SIG-M5 (cell line): ENCODE results near the gene LRRN2.

ENCODE experiments used
- DNase-seq: peaks from one replicate; lab custom pipeline; 2025; lab: John Stamatoyannopoulos, UW

LRRN2 gene

DNA sequence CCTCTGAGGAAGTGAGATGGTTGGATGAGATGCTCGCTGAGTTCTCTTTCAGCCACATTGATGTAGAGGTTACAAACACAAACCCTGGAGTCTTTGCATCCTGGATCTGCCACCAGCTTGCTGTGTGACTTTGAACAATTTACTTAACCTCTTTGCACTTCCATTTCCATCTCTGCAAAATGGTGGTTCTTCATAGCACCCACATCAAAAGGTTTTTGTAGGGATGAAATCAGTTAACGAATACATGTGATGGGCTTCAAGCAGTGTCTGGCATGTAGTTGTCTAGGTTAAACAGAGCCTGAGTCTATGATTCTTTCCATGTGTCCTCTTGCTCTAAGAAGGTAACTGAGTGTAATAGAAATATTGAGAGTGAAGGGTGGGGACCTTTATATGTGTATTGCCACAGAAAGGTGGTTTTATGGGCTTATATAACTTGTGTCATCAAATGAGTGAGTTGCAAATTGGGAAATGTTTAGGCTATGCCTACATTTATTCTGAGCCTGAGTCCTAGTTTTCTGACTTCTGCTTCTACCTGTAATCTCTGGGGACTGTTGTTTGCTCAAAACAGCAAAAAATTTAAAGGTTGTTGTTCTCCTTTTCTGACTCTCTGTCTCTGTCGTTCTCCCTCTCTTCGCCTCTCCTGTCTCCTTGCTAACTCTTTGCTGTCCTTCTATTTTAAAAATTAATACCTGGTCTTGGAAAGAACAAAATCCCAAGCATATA lies 27.3 kb upstream of the LRRN2 start:
- no peak for DNase-seq

DNA sequence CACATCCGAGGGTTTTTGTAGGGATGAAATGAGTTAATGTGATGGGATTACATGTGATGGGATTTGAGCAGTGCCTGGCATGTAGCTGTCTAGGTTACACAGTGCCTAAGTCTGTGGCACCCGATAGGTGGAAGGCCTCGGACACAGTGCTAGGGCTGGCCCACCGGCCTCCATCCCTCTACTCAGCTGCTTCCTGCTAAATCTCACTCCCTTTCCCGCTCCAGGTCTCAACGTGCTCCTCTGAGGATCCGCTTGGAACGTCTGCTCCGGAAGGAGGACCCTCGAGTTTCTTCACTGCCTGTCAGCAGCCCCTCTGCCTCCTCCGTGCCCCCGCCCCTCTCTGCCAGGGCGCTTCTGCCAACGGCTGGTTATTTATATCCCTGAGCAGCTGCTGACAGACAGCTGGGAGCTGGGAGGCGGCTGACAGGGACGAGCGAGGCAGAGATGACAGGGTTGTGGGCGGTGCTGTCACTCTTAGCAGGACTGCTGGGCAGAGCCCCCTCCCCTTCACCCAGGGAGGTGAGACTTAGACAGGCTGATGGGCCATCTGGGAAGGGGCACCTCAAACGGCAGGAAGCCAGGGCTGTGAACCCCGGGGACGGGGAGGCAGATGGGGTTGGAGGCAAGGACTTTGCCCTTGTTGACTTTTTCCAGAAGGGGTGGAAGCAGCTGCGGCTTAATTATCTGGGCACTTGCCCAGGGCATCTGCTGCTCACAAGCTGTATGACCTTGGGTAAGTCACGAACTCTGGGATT lies 26.6 kb upstream of the LRRN2 start:
- DNase-seq: no peak

DNA sequence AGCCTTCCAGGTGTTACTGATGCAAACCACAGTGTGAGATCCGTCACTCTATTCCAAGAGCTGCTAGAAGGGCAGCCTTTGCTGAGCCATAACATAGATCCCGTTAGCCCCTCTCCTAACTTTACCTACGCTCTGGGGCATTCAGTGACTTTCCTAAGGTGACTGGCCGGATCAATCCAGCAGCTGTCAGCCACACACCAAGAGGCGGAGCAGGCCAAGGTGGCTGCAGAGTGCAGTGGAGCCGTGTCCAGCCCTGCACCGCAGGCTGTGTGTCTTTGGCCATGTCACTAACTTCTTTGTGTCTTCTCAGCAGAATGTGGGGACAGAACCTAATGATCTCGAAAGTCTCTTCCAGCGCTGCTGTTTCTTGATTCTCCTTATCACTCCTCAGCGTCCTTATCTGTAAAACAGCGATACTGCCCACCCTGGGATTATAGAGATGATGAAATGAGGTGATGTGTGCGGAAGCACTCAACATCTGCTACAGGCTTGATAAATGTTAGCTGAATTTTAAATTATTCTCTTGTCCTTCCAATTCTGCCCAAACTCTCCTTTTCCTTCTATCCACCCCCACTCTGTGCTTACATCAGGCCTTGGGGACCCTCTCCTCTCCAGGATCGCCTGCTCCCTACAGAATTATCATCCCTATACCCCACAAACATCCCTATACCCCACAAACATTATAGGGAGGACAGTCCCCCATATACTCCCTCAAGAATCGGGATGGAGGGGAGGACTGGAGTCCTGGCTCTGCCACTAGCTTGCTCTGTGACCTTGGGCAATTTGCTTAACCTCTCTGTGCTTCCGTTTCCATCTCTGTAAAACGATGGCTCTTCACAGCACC lies 25.8 kb upstream of the LRRN2 start:
- DNase-seq: no peak

DNA sequence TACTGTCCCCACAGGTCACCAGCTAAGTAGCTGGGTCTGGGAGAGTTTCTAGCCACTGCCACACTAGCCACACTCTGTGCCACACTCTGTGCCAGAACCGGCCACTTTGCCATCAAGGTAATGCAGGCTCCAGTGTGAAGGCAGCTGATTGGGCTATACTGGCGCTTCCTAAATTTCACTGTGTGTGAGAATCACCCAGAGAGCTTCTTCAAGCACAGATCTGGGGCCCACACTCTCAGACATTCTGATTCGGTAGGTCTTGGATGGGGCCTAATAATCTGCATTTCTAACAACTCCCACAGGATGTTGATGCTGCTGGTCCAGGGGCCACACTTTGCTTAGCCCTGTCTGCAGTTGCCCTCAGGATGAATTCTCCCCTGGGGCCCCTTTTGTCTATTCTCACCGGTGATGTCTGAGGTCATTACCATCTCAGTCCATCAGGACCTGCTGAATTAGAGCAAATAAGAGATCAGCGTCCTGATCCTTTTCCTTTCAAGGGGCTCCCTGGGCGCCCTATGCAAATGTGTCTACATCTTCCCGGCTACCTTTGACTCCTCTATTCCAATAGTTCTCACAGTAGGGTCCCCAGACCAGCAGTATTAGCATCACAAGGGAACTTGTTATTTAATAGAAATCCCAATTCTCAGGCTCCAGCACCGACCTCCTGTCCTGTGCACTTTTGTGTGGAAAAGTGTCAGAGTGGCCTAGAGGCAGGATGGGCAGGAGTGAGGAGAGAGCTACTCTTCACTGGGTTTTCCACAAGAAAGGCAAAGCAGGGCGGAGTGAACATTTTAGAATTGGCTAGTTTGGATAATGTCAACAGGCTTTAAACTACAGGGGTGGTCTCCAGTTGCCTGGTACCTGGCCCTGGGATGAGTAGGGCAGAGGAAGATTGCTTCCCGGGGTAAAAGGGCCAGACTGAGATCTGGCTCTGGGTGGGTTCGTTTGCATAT lies 24.7 kb upstream of the LRRN2 start:
- no peak for DNase-seq

DNA sequence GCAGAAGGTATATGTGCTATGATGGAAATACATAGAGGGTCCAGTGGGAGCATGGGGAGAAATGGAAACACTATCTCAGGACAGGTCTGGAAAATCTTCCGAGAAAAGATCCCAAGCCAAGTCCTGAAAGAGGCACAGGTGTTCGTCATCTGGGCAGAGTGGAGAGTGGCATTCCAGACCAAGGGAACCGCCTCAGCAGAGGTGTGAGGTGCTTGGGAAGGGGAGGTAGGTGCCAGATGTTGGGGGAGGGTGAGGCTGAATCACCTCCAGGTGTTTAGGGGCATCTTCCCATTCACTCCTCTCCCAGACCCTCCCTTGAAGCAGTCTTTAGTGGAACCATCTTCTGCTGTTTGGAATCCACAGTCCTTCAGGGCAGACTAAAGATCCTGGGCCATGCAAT lies 23.5 kb upstream of the LRRN2 start:
- DNase-seq: no peak

DNA sequence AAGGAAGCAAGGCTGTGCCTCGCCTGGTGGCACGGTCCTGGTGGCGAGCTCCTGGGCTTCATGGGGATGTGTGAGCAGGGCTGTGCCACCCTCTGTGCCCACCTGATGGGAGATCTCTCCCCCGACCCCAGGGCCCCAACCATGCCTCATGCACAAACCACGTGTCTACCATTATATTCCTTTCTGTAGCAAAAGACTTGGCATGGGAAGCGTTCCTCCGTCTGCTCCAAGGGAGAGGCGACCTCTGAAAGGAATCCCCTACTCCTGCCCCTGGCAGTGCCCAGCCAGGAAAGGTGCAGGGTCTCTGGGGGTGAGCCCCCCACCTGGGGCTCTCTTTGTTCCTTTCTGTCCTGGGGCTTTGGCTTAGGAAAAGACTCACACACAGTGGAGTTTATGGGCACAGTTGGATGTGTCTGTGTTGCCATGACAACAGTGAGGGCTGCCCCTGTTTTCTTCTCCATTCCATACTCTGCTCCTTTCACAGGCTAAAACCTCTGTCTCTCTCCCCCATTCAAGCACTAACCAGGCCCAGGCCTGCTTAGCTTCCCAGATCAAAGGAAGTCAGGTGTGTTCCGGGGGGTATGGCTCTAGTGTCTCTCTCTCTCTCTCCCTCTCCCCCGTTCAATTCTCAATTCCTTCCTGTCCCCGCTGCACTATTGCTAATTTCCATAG lies 21.4 kb upstream of the LRRN2 start:
- DNase-seq: no peak

DNA sequence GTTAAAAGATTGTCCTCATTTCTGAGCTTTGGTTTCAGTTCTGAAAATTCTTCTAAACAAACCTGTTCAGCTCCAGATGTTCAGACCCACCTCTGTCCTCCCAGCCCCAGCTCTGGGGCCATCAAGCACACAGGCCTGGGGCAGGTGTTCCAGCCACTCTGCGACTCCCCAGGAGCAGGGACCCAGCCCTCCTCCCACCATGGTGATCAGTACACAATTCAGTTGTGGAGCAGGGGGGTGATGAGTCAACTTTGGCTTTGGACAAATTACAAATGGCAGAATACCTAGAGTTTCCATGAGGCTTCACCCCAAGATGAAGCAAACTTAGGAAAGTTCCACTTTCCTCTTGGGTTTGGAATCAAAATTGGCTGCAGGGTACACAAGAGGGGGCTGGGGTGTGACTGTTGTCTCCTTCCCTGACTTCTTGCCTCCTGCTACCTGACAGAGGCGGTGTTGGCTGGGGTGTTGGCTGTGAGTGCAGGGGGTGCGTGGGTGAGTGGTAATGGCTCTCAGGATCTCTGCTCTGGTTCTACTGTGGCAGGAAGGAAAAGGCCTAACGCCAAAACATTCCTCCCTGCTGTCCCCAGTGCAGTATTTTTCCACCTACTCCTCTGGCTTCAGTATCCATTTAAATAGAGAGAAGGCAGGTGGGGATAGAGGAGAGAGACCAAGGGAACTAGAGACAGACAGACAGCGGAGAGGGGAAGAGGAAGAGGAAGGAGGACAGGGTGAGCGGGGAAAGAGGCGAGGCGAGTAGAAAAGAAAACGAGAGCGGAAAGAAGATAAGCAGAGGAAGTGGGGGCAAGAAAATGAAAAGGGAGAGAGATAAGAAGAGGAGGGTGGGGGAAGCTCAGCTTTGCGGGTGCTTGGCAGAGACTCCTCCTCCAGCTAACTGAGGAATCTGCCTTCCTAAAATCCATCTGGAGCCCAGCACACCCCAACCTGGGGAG lies 20.6 kb upstream of the LRRN2 start:
- DNase-seq: no peak

DNA sequence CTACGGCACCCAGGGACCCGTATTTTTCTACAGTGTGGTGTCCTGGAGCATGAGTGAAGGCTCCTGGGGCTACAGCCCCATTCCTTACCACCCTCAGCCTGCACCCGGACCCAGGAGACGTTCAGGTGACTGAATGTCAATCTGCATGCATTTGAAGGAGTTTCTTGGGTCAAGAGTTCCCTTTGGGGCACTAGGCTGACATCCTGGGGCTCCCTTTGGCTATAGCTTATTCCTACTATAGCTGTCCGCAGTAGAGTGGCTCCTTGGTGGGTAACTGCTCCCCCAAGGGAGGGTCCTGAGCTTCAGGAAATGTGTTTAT lies 19.9 kb upstream of the LRRN2 start:
- no peak for DNase-seq

DNA sequence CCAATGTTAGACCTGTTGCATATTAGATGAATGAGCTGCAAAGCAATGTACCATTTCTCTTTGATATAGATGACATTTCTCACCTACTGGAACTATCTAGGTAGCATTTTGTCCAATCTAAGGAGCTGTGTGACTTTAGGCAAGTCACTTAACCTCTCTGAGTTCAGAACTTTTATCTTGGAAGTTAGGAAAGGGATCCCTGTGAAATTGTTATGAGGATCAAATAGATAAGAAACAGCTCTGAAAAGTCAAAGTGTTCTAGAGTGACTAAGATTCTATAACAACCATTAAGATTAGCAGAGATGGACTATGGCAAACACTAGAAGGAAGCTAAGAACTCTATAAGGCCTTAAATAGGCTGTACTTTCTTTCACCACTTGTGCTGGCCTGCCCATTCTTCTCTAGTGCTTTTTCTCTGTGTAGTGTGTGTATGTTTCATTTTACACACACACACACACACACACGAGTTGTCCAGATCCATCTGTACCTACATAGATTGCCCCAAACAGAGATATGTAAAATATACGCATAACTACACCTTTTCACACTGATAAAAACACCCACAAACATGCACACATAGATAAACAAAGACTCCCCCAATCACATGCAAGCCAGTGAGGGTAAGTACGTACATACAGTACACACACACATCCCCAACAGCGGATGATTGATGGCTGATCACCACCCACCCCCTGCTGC lies 19.4 kb upstream of the LRRN2 start:
- DNase-seq: no peak

DNA sequence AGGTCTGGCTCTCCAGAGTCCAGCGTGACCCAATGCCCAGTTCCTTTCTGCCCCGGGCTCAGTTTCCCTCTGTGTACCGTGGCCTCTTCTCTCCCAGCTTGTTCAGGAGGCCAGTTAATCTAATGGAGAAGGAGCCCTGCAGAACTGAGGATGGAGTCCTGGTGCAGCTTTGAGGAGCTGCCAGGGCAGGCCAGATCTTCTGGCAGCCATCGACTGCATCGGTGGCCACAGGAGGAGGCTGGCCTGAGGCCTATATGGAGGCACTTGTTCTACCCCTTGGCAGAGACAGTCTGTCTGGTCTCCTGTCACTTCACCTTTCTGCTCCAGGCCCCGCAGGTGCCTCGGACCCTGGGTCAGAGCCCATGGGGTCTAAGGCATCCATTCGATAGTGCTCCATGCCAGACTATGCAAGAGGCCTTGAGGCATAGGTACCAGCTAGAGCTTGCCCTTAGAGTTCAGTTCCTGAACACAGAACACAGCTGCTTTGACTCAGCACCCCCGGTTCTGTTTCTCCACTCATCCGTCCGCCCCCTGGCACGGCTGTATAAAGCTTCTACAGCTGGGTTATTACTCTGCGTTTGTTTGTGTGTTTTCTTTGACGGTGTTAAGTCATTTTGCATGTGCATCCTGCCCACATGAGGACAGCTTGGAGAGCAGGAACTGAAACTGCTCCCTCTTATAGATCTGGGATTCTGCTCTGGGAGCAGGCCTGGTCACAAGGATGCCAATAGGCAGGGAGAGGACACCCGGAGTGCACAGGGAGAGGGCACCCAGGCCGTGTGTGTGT lies 18.5 kb upstream of the LRRN2 start:
- DNase-seq: no peak

DNA sequence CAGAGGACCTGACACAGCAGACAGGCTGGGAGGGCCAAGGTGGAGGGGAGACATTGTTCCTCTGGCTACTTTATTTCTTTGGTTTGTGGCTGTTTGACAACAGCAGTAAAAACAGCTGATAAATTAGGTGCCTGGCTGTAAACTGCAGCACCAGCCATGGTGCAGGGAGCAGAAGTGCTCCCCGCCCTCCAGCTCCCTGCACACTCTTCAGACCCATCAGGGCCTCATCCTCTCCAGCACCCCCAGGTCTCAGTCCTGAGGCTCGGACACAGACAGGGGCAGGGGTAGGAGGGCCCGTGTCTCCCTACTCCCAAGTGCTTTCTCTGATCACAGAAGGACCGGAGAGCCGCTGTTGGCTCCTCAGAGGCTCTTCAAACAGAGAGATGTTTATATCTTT lies 17.7 kb upstream of the LRRN2 start:
- no peak for DNase-seq

DNA sequence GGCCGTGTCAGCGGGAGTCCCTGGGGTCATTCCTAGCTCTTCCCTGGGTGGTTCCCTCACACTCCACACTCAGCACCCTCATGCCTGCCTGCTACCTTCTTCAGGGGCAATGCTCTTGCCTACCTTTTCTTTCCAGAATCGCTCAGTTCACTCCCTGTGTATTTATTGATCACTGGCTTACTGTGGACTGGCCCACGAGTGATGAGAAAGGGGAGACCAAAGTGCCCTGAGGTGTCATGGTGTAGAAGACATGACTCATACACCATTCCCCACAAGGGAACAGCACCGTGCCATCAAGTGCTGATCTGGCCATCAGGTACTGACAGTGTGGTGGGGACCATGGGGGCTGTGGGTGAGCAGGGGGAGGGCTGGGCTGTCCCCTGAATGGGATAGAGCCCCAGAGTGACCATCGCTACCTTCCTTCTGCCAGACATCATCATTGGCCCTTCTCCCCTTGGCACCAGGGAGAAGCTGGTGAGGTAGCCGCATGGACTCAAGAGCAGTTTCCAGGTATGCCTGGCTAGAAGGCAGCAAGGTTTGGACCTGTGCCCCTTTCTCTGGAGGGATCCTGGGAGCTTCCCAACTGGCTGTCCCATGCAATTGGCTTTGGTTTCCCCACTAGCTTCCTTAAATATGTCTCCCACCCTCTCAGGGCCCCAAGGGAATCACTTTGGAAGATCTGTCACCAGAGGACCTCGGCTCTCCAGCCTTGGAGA lies 17.2 kb upstream of the LRRN2 start:
- DNase-seq: no peak

DNA sequence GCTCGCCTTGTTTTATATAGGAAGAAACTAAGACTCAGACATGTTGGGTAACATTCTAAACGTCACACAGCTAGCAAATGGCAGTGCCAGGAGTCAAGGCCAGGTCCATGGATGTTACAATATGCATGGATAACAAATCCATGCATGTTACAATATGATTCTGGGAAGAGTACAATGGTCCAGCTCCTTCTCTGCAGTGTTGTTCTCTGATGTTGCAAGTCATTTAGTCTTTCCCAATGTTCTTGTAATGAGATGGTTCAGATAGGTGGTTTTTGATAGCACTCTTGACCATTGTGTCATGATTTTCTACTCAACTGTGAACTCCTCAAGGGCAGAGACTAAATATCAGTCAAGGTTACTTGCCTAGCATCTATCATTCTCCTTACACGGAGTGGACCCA lies 15.7 kb upstream of the LRRN2 start:
- no peak for DNase-seq

DNA sequence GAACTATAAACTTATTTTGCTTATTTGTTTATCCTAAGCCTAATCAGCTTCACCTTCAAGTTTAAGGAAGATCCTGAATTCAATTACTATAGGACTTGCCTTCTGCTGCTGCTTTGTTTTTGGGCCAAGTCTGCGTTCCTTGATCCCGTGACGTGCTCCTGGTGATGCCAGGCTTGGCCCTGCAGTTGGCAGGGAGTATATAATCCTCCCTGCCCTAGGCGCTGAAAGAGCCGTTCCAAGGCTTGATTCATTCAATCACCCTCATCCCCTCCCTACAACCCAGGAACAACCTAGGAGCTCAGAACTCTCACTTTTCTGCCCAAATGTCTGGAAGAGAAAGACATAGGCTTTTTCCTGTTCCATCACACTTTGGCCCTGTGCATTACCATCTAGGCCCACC lies 12.4 kb upstream of the LRRN2 start:
- DNase-seq: no peak

DNA sequence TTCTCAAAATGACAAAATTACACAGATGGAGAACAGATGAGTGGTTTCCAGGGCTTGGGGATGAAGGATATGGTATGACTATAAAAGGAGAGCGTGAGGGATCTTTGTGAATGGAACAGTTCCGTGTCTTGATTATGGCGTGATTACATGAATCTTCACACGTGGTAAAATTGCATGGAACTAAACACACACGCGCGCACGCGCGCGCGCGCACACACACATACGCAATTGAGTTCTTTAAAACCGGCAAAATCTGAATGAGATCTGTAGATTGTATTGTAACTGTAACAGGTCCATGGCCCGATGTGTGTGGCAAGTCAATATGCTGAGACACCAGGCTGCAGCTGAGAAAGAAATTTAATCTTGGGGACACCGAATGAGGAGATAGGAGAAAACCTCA lies 11.1 kb upstream of the LRRN2 start:
- DNase-seq: no peak

DNA sequence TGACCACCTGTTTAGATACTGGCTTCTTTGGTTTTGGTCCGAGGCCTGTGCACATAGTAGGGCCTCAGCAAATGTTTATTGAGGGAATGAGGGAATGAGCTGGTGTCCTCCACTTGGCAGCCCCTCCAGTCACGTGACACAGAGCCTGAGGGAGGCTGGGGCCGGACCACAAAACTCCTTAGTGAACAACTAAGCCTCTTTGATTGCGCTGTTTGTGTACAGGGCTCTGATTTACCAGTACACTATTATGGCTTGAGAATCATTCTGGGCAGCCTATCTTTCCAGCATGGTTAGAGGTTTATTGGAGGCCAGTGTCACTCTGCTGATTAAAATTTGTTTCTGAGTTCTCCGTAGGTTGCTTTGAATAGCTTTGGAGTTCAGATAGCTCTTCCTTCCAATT lies 10.2 kb upstream of the LRRN2 start:
- DNase-seq: no peak

DNA sequence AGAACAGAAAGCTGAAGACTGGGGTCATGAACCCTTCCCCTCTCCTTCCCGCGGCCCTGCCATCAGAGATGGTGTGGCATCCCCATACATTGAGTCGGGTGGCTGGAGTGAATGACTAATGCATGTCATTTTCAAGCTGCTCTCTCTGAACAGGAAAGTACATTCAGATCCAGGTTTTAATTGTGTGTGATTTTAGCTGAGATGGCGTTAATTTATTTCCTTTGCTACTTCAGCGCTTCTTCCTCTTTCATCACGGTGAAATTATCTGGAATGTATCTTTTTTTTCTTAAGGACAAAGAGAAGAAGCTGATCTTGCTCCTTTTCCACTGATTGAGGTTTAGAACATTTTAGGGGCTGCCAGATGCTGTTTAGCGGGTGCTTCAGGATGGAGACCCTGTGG lies 8.6 kb upstream of the LRRN2 start:
- DNase-seq: no peak

DNA sequence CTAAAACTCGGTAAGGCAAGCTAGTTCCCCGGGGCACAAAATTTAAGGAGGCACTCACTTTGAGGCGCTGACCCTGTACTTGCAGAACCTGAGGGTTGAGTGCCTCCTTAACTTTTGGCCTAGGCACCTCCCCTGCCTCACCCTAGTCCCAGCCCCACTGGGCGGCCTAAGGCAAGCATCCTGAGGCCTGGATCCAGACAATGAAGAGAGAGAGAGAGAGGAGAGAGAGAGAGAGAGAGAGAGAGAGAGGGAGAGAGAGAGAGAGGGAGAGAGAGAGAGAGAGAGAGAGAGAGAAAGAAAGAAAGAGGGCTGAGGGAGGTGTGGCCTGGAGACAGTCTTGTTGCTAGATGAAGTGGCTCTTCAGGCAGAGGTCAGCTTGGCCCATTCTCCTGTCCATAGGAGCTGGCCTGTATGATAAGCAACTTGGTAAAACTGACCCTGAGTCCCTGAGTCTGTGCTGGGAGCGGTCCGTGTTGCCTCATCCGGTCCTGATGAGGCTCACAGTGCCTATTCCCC lies 7.4 kb upstream of the LRRN2 start:
- DNase-seq: no peak
